OCI-LY3 (cell line): ENCODE measurements around the gene RHOD.

ENCODE experiments used
- H2AFZ ChIP-seq: fragments of 200-600, 300-600 bp; shearing (Covaris generic); 2 replicates; pipeline ENCODE4 v1.6.0; 2014; ENCODE audit warnings: antibody characterized with exemption, low read depth, low read length
- H3K27ac ChIP-seq: fragments of 200-600, 300-600 bp; sonication (generic); 2 replicates; pipeline ENCODE4 v1.5.1; 2014; ENCODE audit warnings: mild to moderate bottlenecking, low read length, moderate library complexity, mixed read lengths
- H3K27me3 ChIP-seq: fragments of 200-600, 300-600 bp; sonication (generic); 2 replicates; pipeline ENCODE4 v1.6.1; 2014; ENCODE audit warnings: low read depth, low read length, mixed read lengths
- H3K36me3 ChIP-seq: fragments of 200-600, 300-600 bp; sonication (generic); replicated peaks from 2 replicates; pipeline ENCODE3; 2014; ENCODE audit warnings: low read depth, low read length, mixed read lengths
- H3K4me1 ChIP-seq: fragments of 300-600, 200-600 bp; sonication (generic); 2 replicates; pipeline ENCODE4 v1.6.1; 2014; ENCODE audit warnings: low read length, mixed read lengths
- H3K4me2 ChIP-seq: fragments of 200-600, 300-600 bp; sonication (generic); 2 replicates; pipeline ENCODE4 v1.6.1; 2014; ENCODE audit warnings: low read length, mixed read lengths
- H3K4me3 ChIP-seq: fragments of 300-600, 200-600 bp; sonication (generic); 2 replicates; pipeline ENCODE4 v1.5.1; 2014; ENCODE audit warnings: antibody characterized with exemption, mild to moderate bottlenecking, low read length, moderate library complexity
- H3K79me2 ChIP-seq: fragments of 300-600, 200-600 bp; shearing (Covaris generic); 2 replicates; pipeline ENCODE4 v1.6.1; 2014; ENCODE audit warnings: mild to moderate bottlenecking, low read length, mixed read lengths
- H3K9ac ChIP-seq: fragments of 300-600, 200-600 bp; shearing (Covaris generic); 2 replicates; pipeline ENCODE4 v1.6.0; 2014; ENCODE audit warnings: mild to moderate bottlenecking, low read length, moderate library complexity
- H3K9me3 ChIP-seq: fragments of 200-600, 300-600 bp; shearing (Covaris generic); 2 replicates; pipeline ENCODE4 v1.6.1; 2014; ENCODE audit warnings: low read length, mixed read lengths; ENCODE audit not compliant: insufficient read depth
- H4K20me1 ChIP-seq: fragments of 200-600, 300-600 bp; sonication (generic); 2 replicates; pipeline ENCODE4 v1.6.1; 2016; ENCODE audit warnings: low read length, mixed read lengths; ENCODE audit not compliant: insufficient read depth
- EZH2phosphoT487 ChIP-seq: fragments of 200-600 bp; shearing (Covaris generic); IDR thresholded peaks from 2 replicates; pipeline ENCODE4 v1.6.1; 2018; ENCODE audit warnings: antibody characterized with exemption, mixed run types, low read depth
- TF ChIP-seq, protein P1 (sequence below): fragments of 200-600, 300-600 bp; sonication (generic); IDR thresholded peaks from 2 replicates; pipeline ENCODE4 v1.5.1; 2014; ENCODE audit warnings: antibody characterized with exemption, low read length, low read depth

The RHOD gene

DNA sequence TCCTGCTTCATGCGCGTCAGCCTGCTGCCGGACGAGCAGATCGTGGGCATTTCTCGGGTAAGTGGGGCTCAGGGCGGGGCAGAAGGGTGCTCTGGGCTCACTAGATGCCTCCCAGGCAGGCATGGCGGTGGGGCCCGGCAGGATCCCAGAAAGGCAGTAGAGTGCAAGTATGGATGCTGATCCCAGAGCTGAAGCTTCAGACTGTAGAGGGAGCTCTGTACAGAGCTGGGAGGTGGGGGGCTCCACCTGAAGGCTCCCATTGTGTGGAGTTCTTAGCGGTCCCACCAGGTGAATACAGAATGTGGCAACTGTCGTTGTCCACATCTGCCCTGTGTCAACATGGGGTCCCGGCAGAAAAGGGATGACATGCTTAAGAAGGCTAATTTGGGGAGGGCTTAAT, 16.5 kb upstream of the RHOD start:
- no peaks in the 10 kb centered on the region for H3K36me3 ChIP-seq
- no peaks in the 10 kb centered on the region for H3K9me3 ChIP-seq
- H3K79me2 ChIP-seq, result peaks cover 7% of the 10 kb centered on the region
- no peak overlapping the region for H3K4me3 ChIP-seq
- no peak overlapping the region for H3K27ac ChIP-seq
- H3K4me2 ChIP-seq, result no peak overlapping the region
- TF ChIP-seq, protein P1, sequence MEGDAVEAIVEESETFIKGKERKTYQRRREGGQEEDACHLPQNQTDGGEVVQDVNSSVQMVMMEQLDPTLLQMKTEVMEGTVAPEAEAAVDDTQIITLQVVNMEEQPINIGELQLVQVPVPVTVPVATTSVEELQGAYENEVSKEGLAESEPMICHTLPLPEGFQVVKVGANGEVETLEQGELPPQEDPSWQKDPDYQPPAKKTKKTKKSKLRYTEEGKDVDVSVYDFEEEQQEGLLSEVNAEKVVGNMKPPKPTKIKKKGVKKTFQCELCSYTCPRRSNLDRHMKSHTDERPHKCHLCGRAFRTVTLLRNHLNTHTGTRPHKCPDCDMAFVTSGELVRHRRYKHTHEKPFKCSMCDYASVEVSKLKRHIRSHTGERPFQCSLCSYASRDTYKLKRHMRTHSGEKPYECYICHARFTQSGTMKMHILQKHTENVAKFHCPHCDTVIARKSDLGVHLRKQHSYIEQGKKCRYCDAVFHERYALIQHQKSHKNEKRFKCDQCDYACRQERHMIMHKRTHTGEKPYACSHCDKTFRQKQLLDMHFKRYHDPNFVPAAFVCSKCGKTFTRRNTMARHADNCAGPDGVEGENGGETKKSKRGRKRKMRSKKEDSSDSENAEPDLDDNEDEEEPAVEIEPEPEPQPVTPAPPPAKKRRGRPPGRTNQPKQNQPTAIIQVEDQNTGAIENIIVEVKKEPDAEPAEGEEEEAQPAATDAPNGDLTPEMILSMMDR, result 0 out of 2 replicates have a peak, but pooled peaks have one; percentile 5
- TF ChIP-seq EZH2phosphoT487, result no peak
- H4K20me1 ChIP-seq, result no peaks in the 10 kb centered on the region
- no peak overlapping the region for H2AFZ ChIP-seq
- H3K4me1 ChIP-seq, result peaks cover 30% of the 10 kb centered on the region
- peaks cover 17% of the 10 kb centered on the region for H3K27me3 ChIP-seq
- H3K9ac ChIP-seq, result no peak overlapping the region

GRCh38 chr11:67041602-67042001, 15.0 kb upstream of the RHOD start:
- Histone ChIP-seq H3K4me2 (no peak overlapping the region), H3K79me2 (peaks cover 20% of the 10 kb centered on the region), H3K27me3 (peaks cover 17% of the 10 kb centered on the region), H3K4me1 (peaks cover 35% of the 10 kb centered on the region), H4K20me1 (no peaks in the 10 kb centered on the region), H3K9ac (no peak overlapping the region), H3K4me3 (no peak overlapping the region), H2AFZ (no peak overlapping the region), H3K36me3 (no peaks in the 10 kb centered on the region), H3K27ac (no peak overlapping the region), H3K9me3 (no peaks in the 10 kb centered on the region)
- TF ChIP-seq, protein P1, result no peak
- TF ChIP-seq EZH2phosphoT487, result no peak

DNA sequence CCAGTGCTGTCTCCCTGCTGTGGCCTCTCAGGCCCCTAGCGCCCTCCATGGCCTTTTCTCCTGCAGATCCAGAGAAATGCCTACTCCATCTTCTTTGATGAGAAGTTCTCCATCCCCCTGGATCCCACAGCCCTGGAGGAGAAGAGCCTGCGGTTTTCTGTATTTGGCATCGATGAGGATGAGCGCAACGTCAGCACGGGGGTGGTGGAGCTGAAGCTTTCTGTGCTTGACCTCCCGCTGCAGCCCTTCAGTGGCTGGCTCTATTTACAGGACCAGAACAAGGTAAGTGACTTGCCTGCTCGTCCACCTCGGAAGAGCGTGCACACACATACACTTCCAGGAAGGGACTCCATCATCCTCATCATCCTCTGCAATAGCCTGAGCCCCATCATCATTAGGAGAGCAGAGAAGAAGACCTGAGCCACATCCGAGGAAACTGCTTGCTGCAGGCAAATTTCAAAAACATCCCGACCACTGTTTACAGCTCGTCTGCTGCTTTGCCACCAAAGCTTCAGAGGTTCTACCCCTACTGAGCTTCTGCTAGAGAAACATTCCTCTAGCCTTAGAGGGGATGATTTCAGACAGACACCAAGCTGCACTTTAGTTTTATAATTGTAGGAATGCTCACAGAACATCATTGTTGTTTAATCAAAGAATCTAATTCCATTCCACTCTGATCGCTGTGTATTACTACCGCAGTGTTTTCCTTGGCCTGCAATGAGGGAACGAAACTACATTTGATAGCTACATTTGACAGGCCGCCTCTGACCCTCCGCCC, 12.9 kb upstream of the RHOD start:
- peaks cover 8% of the 10 kb centered on the region for H4K20me1 ChIP-seq
- peak overlapping the region; percentile 96 for H3K4me2 ChIP-seq
- H3K27me3 ChIP-seq, result peaks cover 17% of the 10 kb centered on the region
- H3K79me2 ChIP-seq, result peaks cover 33% of the 10 kb centered on the region
- TF ChIP-seq, protein P1, result no peak
- TF ChIP-seq EZH2phosphoT487, result no peak
- H3K4me3 ChIP-seq, result peak overlapping the region; percentile 85; the same call in 1 of the 2 replicates
- no peak overlapping the region for H2AFZ ChIP-seq
- peak overlapping the region; percentile 93; the same call in 1 of the 2 replicates for H3K9ac ChIP-seq
- H3K4me1 ChIP-seq, result peaks cover 47% of the 10 kb centered on the region
- peak overlapping the region; percentile 98; the same call in 1 of the 2 replicates for H3K27ac ChIP-seq
- no peaks in the 10 kb centered on the region for H3K9me3 ChIP-seq
- H3K36me3 ChIP-seq, result peaks cover 7% of the 10 kb centered on the region

DNA sequence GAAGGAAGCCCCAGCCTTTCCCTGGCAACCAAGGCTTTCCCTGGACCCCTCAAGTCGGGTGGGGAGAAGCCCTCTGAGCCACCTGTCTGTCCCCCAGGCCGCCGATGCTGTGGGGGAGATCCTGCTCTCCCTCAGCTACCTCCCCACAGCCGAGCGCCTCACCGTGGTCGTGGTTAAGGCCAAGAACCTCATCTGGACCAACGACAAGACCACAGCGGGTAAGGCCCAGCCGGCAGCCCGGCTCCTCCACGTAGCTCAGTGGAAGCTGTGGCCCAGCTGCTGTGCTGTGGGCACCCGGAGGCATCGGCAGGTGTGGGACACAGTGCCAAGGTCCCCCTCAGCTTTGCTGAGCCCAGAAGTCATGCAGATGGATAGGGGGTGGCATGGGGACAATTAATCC, 12.2 kb upstream of the RHOD start:
- H2AFZ ChIP-seq, result peak overlapping the region; percentile 53; the same call in 1 of the 2 replicates
- peaks cover 52% of the 10 kb centered on the region for H3K4me1 ChIP-seq
- H3K36me3 ChIP-seq, result peaks cover 14% of the 10 kb centered on the region
- peak overlapping the region; percentile 93 for H3K9ac ChIP-seq
- peak overlapping the region; percentile 85 for H3K4me3 ChIP-seq
- peaks cover 40% of the 10 kb centered on the region for H3K79me2 ChIP-seq
- TF ChIP-seq, protein P1, result peak; percentile 69
- TF ChIP-seq EZH2phosphoT487, result no peak
- H3K27me3 ChIP-seq, result peaks cover 17% of the 10 kb centered on the region
- H3K4me2 ChIP-seq, result peak overlapping the region; percentile 96
- no peaks in the 10 kb centered on the region for H3K9me3 ChIP-seq
- peak overlapping the region; percentile 98 for H3K27ac ChIP-seq
- peaks cover 15% of the 10 kb centered on the region for H4K20me1 ChIP-seq
